H1 (cell line): ENCODE results near the gene MDH1. TPM values are rescaled to one million over a fixed set of nuclear protein-coding genes. Genes with fewer than 3 reads are reported as not detected.

Source experiments
- CTCF ChIA-PET: fragments of 300-600 bp; sonication (Branson Sonifier 250); formaldehyde crosslinking; loops from one replicate; lab custom pipeline; 2021; ENCODE audit not compliant: partially characterized antibody; lab: Charles Lee
- POLR2A ChIA-PET: fragments of 300-600 bp; sonication (Branson Sonifier 250); formaldehyde crosslinking; loops from one replicate; lab custom pipeline; 2021; ENCODE audit warnings: inconsistent platforms; ENCODE audit not compliant: partially characterized antibody; lab: Charles Lee
- DNase-seq, 2 experiments: peaks; one replicate each; pipeline versions ENCODE4 v3.0.0 to v3.0.0-alpha.2; 2010 to 2022; ENCODE audit warnings: low spot score in 2 of 2, low read depth in 1 of 2, mixed read lengths in 1 of 2
- FAIRE-seq: peaks from 2 replicates; lab custom pipeline; 2011; peaks lifted over from hg19 to GRCh38; lab: Jason Lieb, UNC
- H2AFZ ChIP-seq: 2 replicates; pipeline ENCODE4 v1.8.1; 2012; ENCODE audit warnings: low read length, inconsistent platforms
- H2AK5ac ChIP-seq: 2 replicates; pipeline ENCODE4 v1.6.1; 2013; ENCODE audit warnings: low read depth, low read length
- H2BK120ac ChIP-seq: replicated peaks from 2 replicates; pipeline ENCODE3; 2013; ENCODE audit warnings: low read depth, low read length, inconsistent platforms
- H2BK12ac ChIP-seq: 2 replicates; pipeline ENCODE4 v1.6.1; 2013; ENCODE audit warnings: low read depth, low read length
- H2BK15ac ChIP-seq: 2 replicates; pipeline ENCODE4 v1.6.1; 2013; ENCODE audit warnings: low read length
- H2BK20ac ChIP-seq: 2 replicates; pipeline ENCODE4 v1.6.1; 2013; ENCODE audit warnings: low read length
- H2BK5ac ChIP-seq: 2 replicates; pipeline ENCODE4 v1.6.1; 2013; ENCODE audit warnings: low read depth, low read length
- H3K14ac ChIP-seq: 2 replicates; pipeline ENCODE4 v1.6.1; 2013; ENCODE audit warnings: inconsistent platforms; ENCODE audit not compliant: insufficient read length
- H3K18ac ChIP-seq: 2 replicates; pipeline ENCODE4 v1.6.1; 2013; ENCODE audit warnings: low read length; ENCODE audit errors: extremely low read depth
- H3K23ac ChIP-seq: 2 replicates; pipeline ENCODE4 v1.6.1; 2013; ENCODE audit warnings: inconsistent platforms; ENCODE audit not compliant: insufficient read length
- H3K23me2 ChIP-seq: 2 replicates; pipeline ENCODE4 v1.6.1; 2013; ENCODE audit warnings: low read depth, low read length
- H3K27ac ChIP-seq: 2 replicates; pipeline ENCODE4 v1.6.1; 2011; ENCODE audit warnings: low read depth, low read length, inconsistent platforms
- H3K27me3 ChIP-seq, 4 experiments: replicated peaks in 1 of 4; 1 replicate in 1 of 4; 2 replicates in 3 of 4; pipeline versions ENCODE4 v1.6.1 to v1.8.1; 2011 to 2013; ENCODE audit warnings: low read length in 3 of 4, mild to moderate bottlenecking in 3 of 4, inconsistent platforms in 2 of 4, mixed read lengths in 2 of 4, moderate library complexity in 1 of 4; ENCODE audit not compliant: control insufficient read depth in 3 of 4, insufficient read depth in 3 of 4; ENCODE audit errors: extremely low read depth in 1 of 4
- H3K36me3 ChIP-seq, 4 experiments: 2 replicates each; pipeline versions ENCODE4 v1.6.1 to v1.8.1; 2011 to 2013; ENCODE audit warnings: mild to moderate bottlenecking in 4 of 4, low read length in 3 of 4, moderate library complexity in 2 of 4, control low read depth in 1 of 4, inconsistent platforms in 1 of 4; ENCODE audit not compliant: insufficient read depth in 4 of 4, control insufficient read depth in 2 of 4
- H3K4ac ChIP-seq: replicated peaks from 2 replicates; pipeline ENCODE3; 2013; ENCODE audit warnings: low read length, low read depth, mixed read lengths, inconsistent platforms; ENCODE audit not compliant: insufficient read length
- H3K4me1 ChIP-seq, 4 experiments: replicated peaks in 1 of 4; 1 replicate in 1 of 4; 2 replicates in 3 of 4; pipeline versions ENCODE4 v1.6.1 to v1.8.1; 2011 to 2013; ENCODE audit warnings: low read length in 3 of 4, inconsistent platforms in 2 of 4, mixed read lengths in 1 of 4; ENCODE audit not compliant: insufficient read depth in 4 of 4, control insufficient read depth in 3 of 4
- H3K4me2 ChIP-seq, 2 experiments: 2 replicates each; pipeline versions ENCODE4 v1.6.1 to v1.8.1; 2011 to 2013; ENCODE audit warnings: low read depth in 2 of 2, low read length in 2 of 2, control low read depth in 1 of 2, inconsistent platforms in 1 of 2, mild to moderate bottlenecking in 1 of 2; ENCODE audit not compliant: insufficient read depth in 1 of 2
- H3K4me3 ChIP-seq, 4 experiments: fragments of 200-600, 300-600 bp in 1 of 4; sonication (generic), shearing (Covaris generic), sonication (Bioruptor Twin) in 1 of 4; 2 replicates each; pipeline versions ENCODE4 v1.5.1 to v1.8.1; 2011 to 2016; ENCODE audit warnings: low read length in 4 of 4, low read depth in 3 of 4, control low read depth in 2 of 4, inconsistent platforms in 2 of 4, mild to moderate bottlenecking in 2 of 4, mixed read lengths in 1 of 4, moderate library complexity in 1 of 4; ENCODE audit not compliant: insufficient read depth in 2 of 4; ENCODE audit errors: extremely low read depth in 1 of 4
- H3K56ac ChIP-seq: replicated peaks from 2 replicates; pipeline ENCODE3; 2013; ENCODE audit warnings: low read depth, mild to moderate bottlenecking, mixed read lengths, low read length, inconsistent platforms; ENCODE audit not compliant: insufficient read length
- H3K79me1 ChIP-seq: 2 replicates; pipeline ENCODE4 v1.6.1; 2013; ENCODE audit warnings: low read depth, low read length, control low read depth
- H3K79me2 ChIP-seq, 2 experiments: 2 replicates each; pipeline versions ENCODE4 v1.6.1 to v1.8.1; 2012 to 2013; ENCODE audit warnings: low read length in 2 of 2, mild to moderate bottlenecking in 2 of 2, inconsistent platforms in 1 of 2; ENCODE audit not compliant: insufficient read depth in 2 of 2, control insufficient read depth in 1 of 2
- H3K9ac ChIP-seq, 4 experiments: replicated peaks in 1 of 4; 1 replicate in 1 of 4; 2 replicates in 3 of 4; pipeline versions ENCODE4 v1.6.1 to v1.8.1; 2011 to 2013; ENCODE audit warnings: low read depth in 3 of 4, low read length in 3 of 4, control low read depth in 2 of 4, mild to moderate bottlenecking in 2 of 4, moderate library complexity in 2 of 4, inconsistent platforms in 1 of 4; ENCODE audit errors: extremely low read depth in 1 of 4
- H3K9me3 ChIP-seq, 2 experiments: 2 replicates each; pipeline versions ENCODE4 v1.6.1 to v1.8.1; 2012 to 2013; ENCODE audit warnings: mild to moderate bottlenecking in 2 of 2, moderate library complexity in 2 of 2, control low read depth in 1 of 2, inconsistent platforms in 1 of 2, low read depth in 1 of 2, low read length in 1 of 2, mixed read lengths in 1 of 2; ENCODE audit not compliant: insufficient read depth in 2 of 2
- H4K20me1 ChIP-seq, 2 experiments: replicated peaks in 1 of 2; 2 replicates each; pipeline versions ENCODE3 to v1.8.1; 2011 to 2013; ENCODE audit warnings: inconsistent platforms in 2 of 2, low read length in 2 of 2, mild to moderate bottlenecking in 1 of 2; ENCODE audit not compliant: insufficient read depth in 2 of 2, control insufficient read depth in 1 of 2
- H4K5ac ChIP-seq: 2 replicates; pipeline ENCODE4 v1.6.1; 2013; ENCODE audit warnings: low read length, low read depth, mixed read lengths, inconsistent platforms; ENCODE audit not compliant: insufficient read length
- H4K8ac ChIP-seq: 2 replicates; pipeline ENCODE4 v1.8.0; 2013; ENCODE audit warnings: mild to moderate bottlenecking, moderate library complexity, low read length, inconsistent platforms; ENCODE audit not compliant: insufficient read depth; ENCODE audit errors: extremely low read depth
- H4K91ac ChIP-seq: replicated peaks from 2 replicates; pipeline ENCODE3; 2013; ENCODE audit warnings: low read length, mixed read lengths, inconsistent platforms; ENCODE audit not compliant: insufficient read length
- ATF3 ChIP-seq: IDR thresholded peaks from 2 replicates; pipeline ENCODE4 v1.6.1; 2011; ENCODE audit warnings: low read depth, mild to moderate bottlenecking, low read length; ENCODE audit not compliant: insufficient read depth
- CBX8 ChIP-seq: fragments of 300-800, 300-1000 bp; sonication (generic); IDR thresholded peaks from 2 replicates; pipeline ENCODE4 v1.7.1; 2016; ENCODE audit warnings: low read depth, low read length, borderline replicate concordance
- CEBPB ChIP-seq: IDR thresholded peaks from 2 replicates; pipeline ENCODE4 v1.6.1; 2012; ENCODE audit warnings: low read depth, low read length
- CHD2 ChIP-seq: IDR thresholded peaks from 2 replicates; pipeline ENCODE4 v1.6.1; 2012; ENCODE audit warnings: low read length, improper control_type of control experiment
- JUND ChIP-seq: IDR thresholded peaks from 2 replicates; pipeline ENCODE4 v1.6.1; 2011; ENCODE audit warnings: mild to moderate bottlenecking, improper control_type of control experiment, low read length
- MAFK ChIP-seq: IDR thresholded peaks from 2 replicates; pipeline ENCODE4 v1.6.1; 2012; ENCODE audit warnings: low read depth, mild to moderate bottlenecking, improper control_type of control experiment, low read length
- RBBP5 ChIP-seq: IDR thresholded peaks from 2 replicates; pipeline ENCODE4 v1.7.1; 2012; ENCODE audit warnings: low read depth, mild to moderate bottlenecking, inconsistent platforms, low read length, moderate library complexity, borderline replicate concordance
- RXRA ChIP-seq: IDR thresholded peaks from 2 replicates; pipeline ENCODE4 v1.6.1; 2011; ENCODE audit warnings: low read depth, mild to moderate bottlenecking, low read length, moderate library complexity; ENCODE audit not compliant: insufficient read depth
- SIN3A ChIP-seq, 2 experiments: IDR thresholded peaks in 1 of 2; conservative IDR thresholded peaks in 1 of 2; 2 replicates each; pipeline ENCODE4 v1.6.1; 2011 to 2012; ENCODE audit warnings: low read length in 2 of 2, improper control_type of control experiment in 1 of 2, low read depth in 1 of 2, mild to moderate bottlenecking in 1 of 2
- USF2 ChIP-seq: IDR thresholded peaks from 2 replicates; pipeline ENCODE4 v1.6.1; 2011; ENCODE audit warnings: low read length, improper control_type of control experiment
- ZNF274 ChIP-seq: IDR thresholded peaks from 2 replicates; pipeline ENCODE4 v1.7.0; 2012; ENCODE audit warnings: low read length, borderline replicate concordance; ENCODE audit errors: extremely low read depth
- WGBS, 2 experiments: shearing (Covaris generic) in 1 of 2; methylation state at CpG; one replicate each; pipeline versions ENCODE4 v1.1.6 to v1.1.7; 2013 to 2015; ENCODE audit warnings: low lambda C conversion rate in 2 of 2, mixed read lengths in 2 of 2, inconsistent platforms in 1 of 2, low coverage in 1 of 2, missing lambda C conversion rate in 1 of 2; ENCODE audit not compliant: insufficient replicate concordance in 2 of 2, insufficient coverage in 1 of 2, insufficient read length in 1 of 2; ENCODE audit errors: extremely low coverage in 1 of 2, missing lambda C conversion rate in 1 of 2; 5-methylcytosine and 5-hydroxymethylcytosine counted together
- polyA plus RNA-seq, 7 experiments: library from polyadenylated mRNA; depleted of rRNA in 3 of 7; stranded (reverse) in 5 of 7; unstranded in 2 of 7; fragments of >200 nt in 5 of 7; fragments of 200-250 nt in 2 of 7; gene quantifications; 1 replicate in 5 of 7; 2 replicates in 1 of 7; 4 replicates in 1 of 7; pipeline versions ENCODE4 v1.2.1 to v1.2.3, GENCODE V29; 2011 to 2013; ENCODE audit warnings: missing spikeins in 2 of 7, mixed read lengths in 2 of 7
- total RNA-seq: library from RNA; stranded (reverse); fragmentation: NEBNext Ultra II Directional; extraction: Animal tissue kit (Norgen Biotek cat#: 25700); gene quantifications from 2 replicates; pipeline ENCODE4 v1.2.1, GENCODE V29; 2021

The MDH1 gene
- total and polyA plus RNA-seq, 2 of the 8 experiments (the other 6 are each of a cell fraction or from before 2014, with no cell fraction given) = 353 to 376 TPM

GRCh38 chr2:63580651-63581297 lies 8.0 kb upstream of the MDH1 start:
- Histone ChIP-seq H2AFZ (no peak overlapping the region), H3K79me2 (peaks cover 0 to 100% of the 10 kb centered on the region in 2 experiments; a peak in 3 of 4 replicates), H2AK5ac (no peak overlapping the region), H3K9ac (peak overlapping the region in 2 of 4 experiments; percentile 34 to 37; a peak in 2 of 7 replicates), H3K4me2 (no peak overlapping the region), H4K91ac (no peak overlapping the region), H3K18ac (no peak overlapping the region), H4K20me1 (no peaks in the 10 kb centered on the region), H3K14ac (no peak overlapping the region), H3K79me1 (peaks cover 2% of the 10 kb centered on the region; the same call in 1 of the 2 replicates), H3K27ac (no peak overlapping the region), H2BK5ac (no peak overlapping the region), H2BK120ac (no peak overlapping the region), H4K5ac (no peak overlapping the region), H3K9me3 (no peaks in the 10 kb centered on the region), H4K8ac (no peak overlapping the region), H3K36me3 (no peaks in the 10 kb centered on the region), H3K23me2 (no peaks in the 10 kb centered on the region), H3K4me1 (peaks cover 0 to 12% (median 5%) of the 10 kb centered on the region in 4 experiments; a peak in 3 of 7 replicates), H3K4me3 (no peak overlapping the region), H3K23ac (no peak overlapping the region), H3K56ac (no peak overlapping the region), H2BK20ac (no peak overlapping the region), H2BK12ac (no peak overlapping the region), H3K4ac (no peak overlapping the region), H2BK15ac (no peak overlapping the region), H3K27me3 (no peaks in the 10 kb centered on the region)
- no peak for DNase-seq
- POLR2A ChIA-PET = no interaction called here
- CTCF ChIA-PET = no interaction called here
- no peak for TF ChIP-seq CEBPB
- no peak for TF ChIP-seq ATF3
- no peak for TF ChIP-seq SIN3A (conservative IDR thresholded peaks at IDR 0.05 in 1 of 2, IDR thresholded peaks at IDR 0.05 in 1 of 2; ENCODE audit: low read depth in 1 of 2, low read length in 2 of 2)
- TF ChIP-seq CBX8 = no peak
- no peak for TF ChIP-seq CHD2
- TF ChIP-seq RXRA = no peak
- TF ChIP-seq ZNF274 = no peak
- TF ChIP-seq USF2 = no peak
- no peak for TF ChIP-seq MAFK
- TF ChIP-seq JUND = no peak
- no peak for TF ChIP-seq RBBP5
- WGBS, 2 experiments = 87% methylated on average over 4 of the region's 4 CpGs; no CpG with 5 or more reads in 1 of the 2 experiments
- no peak for FAIRE-seq
